ENCODE data around the gene TENM3.

GRCh38 chr4:182724414-182724813 lies 481.2 kb downstream of the TENM3 start:
- TF ChIP-seq CTCF (IDR thresholded peaks at IDR 0.05; ENCODE audit: low read depth, low read length) (no peak), POLR2A (IDR thresholded peaks at IDR 0.05; ENCODE audit: extremely low read depth, insufficient read length) (no peak), MYC (IDR thresholded peaks at IDR 0.05; ENCODE audit: low read depth, low read length) (no peak), MAX (IDR thresholded peaks at IDR 0.05; ENCODE audit: low read depth, low read length) (no peak)
